GM13977 (cell line): ENCODE measurements around the gene BTBD9.

Experiments used
- DNase-seq: peaks from one replicate; pipeline ENCODE4 v3.0.0; 2012; ENCODE audit warnings: low spot score
- in situ Hi-C: fragments of 300-500 bp; cut with MboI; formaldehyde crosslinking; loops from one replicate; pipeline ENCODE4 v1.12.0; 2022; ENCODE audit warnings: low sequenced_read_pairs, low pct_unique_long_range_greater_than_20kb, mixed read lengths, inconsistent platforms; ENCODE audit not compliant: unreplicated experiment
- TF ChIP-seq, protein P1 (sequence below): IDR thresholded peaks from 2 replicates; pipeline ENCODE4 v1.5.1; 2012; ENCODE audit warnings: mild to moderate bottlenecking, control low read depth; ENCODE audit not compliant: insufficient read depth; ENCODE audit errors: extremely low read depth, missing control alignments

BTBD9 gene

DNA sequence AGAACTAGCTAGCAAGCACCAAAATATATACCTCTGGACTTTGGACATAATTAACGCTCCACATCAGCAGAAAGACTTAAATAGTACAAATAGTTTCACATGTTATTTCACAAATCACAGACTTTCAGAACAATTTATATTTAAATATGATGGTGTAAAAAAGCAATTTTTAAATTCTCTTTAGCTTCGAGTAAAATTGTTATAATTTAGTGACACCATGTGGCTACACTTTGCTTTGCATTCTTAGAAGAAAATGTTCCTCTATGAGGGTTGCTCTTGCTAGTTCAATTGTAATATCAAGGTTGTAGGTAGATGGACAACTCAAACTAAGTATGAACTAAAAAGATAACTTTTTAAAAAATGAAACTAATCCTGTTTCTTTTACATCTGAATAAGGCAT, 69.0 kb downstream of the BTBD9 start:
- in situ Hi-C loops: no loop called here
- TF ChIP-seq, protein P1, sequence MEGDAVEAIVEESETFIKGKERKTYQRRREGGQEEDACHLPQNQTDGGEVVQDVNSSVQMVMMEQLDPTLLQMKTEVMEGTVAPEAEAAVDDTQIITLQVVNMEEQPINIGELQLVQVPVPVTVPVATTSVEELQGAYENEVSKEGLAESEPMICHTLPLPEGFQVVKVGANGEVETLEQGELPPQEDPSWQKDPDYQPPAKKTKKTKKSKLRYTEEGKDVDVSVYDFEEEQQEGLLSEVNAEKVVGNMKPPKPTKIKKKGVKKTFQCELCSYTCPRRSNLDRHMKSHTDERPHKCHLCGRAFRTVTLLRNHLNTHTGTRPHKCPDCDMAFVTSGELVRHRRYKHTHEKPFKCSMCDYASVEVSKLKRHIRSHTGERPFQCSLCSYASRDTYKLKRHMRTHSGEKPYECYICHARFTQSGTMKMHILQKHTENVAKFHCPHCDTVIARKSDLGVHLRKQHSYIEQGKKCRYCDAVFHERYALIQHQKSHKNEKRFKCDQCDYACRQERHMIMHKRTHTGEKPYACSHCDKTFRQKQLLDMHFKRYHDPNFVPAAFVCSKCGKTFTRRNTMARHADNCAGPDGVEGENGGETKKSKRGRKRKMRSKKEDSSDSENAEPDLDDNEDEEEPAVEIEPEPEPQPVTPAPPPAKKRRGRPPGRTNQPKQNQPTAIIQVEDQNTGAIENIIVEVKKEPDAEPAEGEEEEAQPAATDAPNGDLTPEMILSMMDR: peak; percentile 50
- DNase-seq: no peak

DNA sequence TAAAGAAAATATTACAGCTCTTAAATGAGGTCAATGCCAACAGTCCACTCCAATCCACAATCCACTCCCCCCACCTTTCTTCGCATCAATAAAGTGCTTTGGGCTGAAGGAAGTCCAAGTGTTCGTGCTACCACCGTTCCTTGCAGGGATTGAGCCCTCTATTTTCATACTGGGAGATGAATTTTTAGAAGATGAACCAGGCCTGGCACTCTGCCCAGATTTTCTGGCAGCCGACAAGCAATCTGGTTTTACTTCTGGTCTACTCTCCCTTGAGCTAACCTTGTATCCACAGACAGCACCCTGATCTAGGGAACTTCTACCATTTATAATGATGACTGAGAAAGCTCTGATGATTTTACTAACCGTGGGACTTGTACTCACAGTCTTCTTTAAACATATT, 72.3 kb downstream of the BTBD9 start:
- in situ Hi-C loops: no loop called here
- TF ChIP-seq, protein P1: no peak
- DNase-seq: no peak

DNA sequence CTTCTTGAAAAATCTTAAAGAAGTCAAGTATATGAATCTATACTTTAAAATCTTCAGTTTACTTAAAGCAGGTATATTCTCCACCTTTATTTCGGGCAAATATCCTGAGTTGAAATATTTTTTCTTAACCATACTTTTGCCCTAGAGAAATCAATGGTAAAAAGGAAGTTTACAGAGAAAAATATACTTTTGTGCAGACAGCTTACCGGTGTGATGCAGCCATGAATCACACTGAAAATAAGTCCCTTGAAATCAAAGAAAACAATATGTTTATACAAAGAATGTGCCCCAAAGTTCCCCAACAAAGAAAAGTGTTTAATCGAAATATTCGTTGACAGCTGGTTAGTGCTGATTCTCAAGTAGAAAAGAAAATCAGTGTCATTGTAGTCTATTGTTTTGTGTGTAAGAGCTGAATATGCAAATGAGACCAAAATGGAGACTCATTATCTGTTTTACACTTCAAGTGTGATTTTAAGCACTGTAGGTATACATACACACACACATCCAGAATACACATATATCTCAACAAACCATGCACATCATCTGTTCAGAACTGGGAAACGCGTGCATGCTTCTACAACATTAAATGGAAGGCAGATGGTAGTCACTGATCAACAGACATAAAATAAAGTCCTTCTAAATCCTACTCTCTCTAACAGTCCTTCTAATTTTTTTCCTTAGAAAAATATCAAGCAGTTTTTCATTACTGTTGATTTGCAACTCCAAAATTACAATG, 73.3 kb downstream of the BTBD9 start:
- in situ Hi-C loops: no loop called here
- TF ChIP-seq, protein P1: no peak
- DNase-seq: no peak

DNA sequence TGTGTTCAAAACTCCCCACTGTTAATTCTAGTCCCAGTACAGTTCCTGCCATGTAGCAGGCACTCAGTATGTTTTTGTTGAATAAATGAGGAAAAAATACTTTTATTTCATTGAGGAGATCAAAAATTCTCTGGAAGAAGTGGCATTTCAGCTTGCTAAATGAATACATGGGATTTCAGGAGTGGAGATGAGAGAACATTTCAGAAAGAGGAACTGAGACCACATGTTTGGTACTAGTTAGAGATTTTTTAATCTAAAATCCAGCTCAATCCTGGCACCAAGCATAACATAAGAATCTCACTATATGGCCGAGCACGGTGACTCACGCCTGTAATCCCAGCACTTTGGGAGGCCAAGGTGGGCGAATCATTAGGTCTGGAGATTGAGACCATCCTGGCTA, 75.4 kb downstream of the BTBD9 start:
- no peak for DNase-seq
- in situ Hi-C loops: no loop called here
- TF ChIP-seq, protein P1: no peak

DNA sequence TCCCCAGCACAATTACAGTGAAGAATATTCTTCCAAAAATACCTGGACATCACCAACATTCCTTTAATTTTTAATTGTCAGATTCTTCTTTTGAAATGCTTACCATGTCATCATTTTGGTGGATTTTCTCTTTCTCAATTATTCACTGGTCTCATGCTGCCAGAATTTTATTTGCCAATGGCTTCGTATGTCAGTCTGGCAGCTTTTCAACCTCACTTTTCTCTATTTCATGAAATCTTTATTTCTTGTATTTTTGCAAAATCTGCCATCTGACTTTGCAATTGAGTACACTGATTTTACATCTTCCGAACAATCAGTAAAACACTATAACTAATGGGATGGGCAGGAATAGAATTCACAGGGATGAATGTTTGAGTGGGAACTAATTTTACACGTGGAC, 84.1 kb downstream of the BTBD9 start:
- TF ChIP-seq, protein P1: no peak
- DNase-seq: no peak
- in situ Hi-C loops: no loop called here

DNA sequence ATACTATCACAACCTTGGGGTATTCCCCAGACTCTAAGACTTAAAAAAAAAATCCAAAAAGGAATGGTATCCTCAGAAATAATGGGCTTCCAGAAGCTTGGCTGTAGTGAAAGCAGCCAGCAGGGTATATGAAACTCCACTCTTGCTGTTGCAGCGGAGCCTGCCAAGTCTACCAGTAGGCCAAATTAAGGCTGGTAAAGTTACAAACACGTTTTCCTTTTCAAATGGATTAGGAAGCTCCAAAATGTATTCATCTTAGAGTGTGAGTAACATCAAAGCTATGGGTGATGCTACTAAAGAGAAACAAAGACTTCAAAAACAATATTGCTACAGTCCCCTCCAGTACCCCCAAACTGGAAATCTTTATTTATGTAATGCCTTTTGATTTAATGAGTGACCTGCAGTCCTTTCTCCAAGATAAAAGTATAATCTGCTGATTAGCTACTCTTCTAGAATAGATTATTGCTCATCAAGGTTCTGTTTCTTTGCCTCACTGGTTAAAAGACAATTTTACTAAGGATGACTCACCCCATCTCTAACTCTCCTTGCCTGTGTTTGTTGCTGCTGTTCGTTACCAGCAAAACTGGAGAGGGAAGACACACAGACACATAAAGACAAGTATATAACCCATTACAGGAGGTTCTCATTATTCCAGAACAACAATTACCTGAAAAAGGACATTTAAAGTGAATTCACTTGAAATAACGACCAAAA, 84.9 kb downstream of the BTBD9 start:
- DNase-seq: no peak
- TF ChIP-seq, protein P1: no peak
- in situ Hi-C loops: no loop called here
